ENCODE results near the gene SKOR2. TPM values are rescaled to one million over a fixed set of nuclear protein-coding genes. Genes with fewer than 3 reads are reported as not detected.

SKOR2 gene
- total and polyA plus RNA-seq, 10 donors: not detected

- Histone ChIP-seq H3K9me3 (peaks cover 0 to 9% (median 0%) of the 10 kb centered on the region in 8 donors), H3K27me3 (replicated peaks in 1 of 7) (peaks cover 0 to 83% (median 56%) of the 10 kb centered on the region in 7 donors), H3K4me3 (no peak overlapping the region), H3K27ac (no peak overlapping the region), H3K36me3 (no peaks in the 10 kb centered on the region), H3K4me1 (peaks cover 0 to 27% (median 12%) of the 10 kb centered on the region in 6 donors)
- DNase-seq: no peak
- TF ChIP-seq POLR2AphosphoS5 (IDR thresholded peaks at IDR 0.05): no peak
- no peak for TF ChIP-seq CTCF (IDR thresholded peaks at IDR 0.05 in 8 of 11, conservative IDR thresholded peaks at IDR 0.05 in 3 of 11)
- no peak for TF ChIP-seq POLR2A (IDR thresholded peaks at IDR 0.05)
- WGBS, 5 donors: 8 to 17% (median 14%) methylated on average over 1 of the region's 1 CpG
- intact Hi-C loops (cut with DNase I; ENCODE audit: low total_unique reads): no loop called here
Observed at GRCh38 chr18:47265197-47265596, 13.7 kb upstream of the SKOR2 start.

GRCh38 chr18:47264308-47264700 is 12.8 kb upstream of the SKOR2 start:
- H3K4me1 ChIP-seq: peaks cover 0 to 27% (median 12%) of the 10 kb centered on the region in 6 donors
- 10 to 12% (median 12%) methylated on average over 10 of the region's 10 CpGs for WGBS, 5 donors
- peaks cover 0 to 92% (median 63%) of the 10 kb centered on the region in 7 donors for H3K27me3 ChIP-seq (replicated peaks in 1 of 7)
- DNase-seq: no peak
- intact Hi-C loops (cut with DNase I; ENCODE audit: low total_unique reads): no loop called here
- H3K9me3 ChIP-seq: peaks cover 0 to 17% (median 0%) of the 10 kb centered on the region in 8 donors
- no peak overlapping the region for H3K27ac ChIP-seq
- H3K36me3 ChIP-seq: no peaks in the 10 kb centered on the region
- H3K4me3 ChIP-seq: peak overlapping the region in 2 of 8 donors; percentile 29 to 49
- TF ChIP-seq CTCF (IDR thresholded peaks at IDR 0.05 in 8 of 11, conservative IDR thresholded peaks at IDR 0.05 in 3 of 11): no peak
- no peak for TF ChIP-seq POLR2A (IDR thresholded peaks at IDR 0.05)
- TF ChIP-seq POLR2AphosphoS5 (IDR thresholded peaks at IDR 0.05): no peak

- WGBS, 5 donors: 4 to 8% (median 6%) methylated on average over 20 to 69 of the region's 69 CpGs
Observed at GRCh38 chr18:47263430-47264307, 12.2 kb upstream of the SKOR2 start.

More at GRCh38 chr18:47263430-47264307, 12.2 kb upstream of the SKOR2 start:
- Histone ChIP-seq H3K27me3 (replicated peaks in 1 of 7) (peaks cover 0 to 99% (median 63%) of the 10 kb centered on the region in 7 donors), H3K9me3 (peaks cover 0 to 19% (median 0%) of the 10 kb centered on the region in 8 donors), H3K4me3 (peak overlapping the region in 4 of 8 donors; percentile 9 to 49 (median 22)), H3K27ac (no peak overlapping the region), H3K36me3 (no peaks in the 10 kb centered on the region), H3K4me1 (peaks cover 0 to 27% (median 12%) of the 10 kb centered on the region in 6 donors)
- TF ChIP-seq POLR2A (IDR thresholded peaks at IDR 0.05): no peak
- TF ChIP-seq CTCF (IDR thresholded peaks at IDR 0.05 in 8 of 11, conservative IDR thresholded peaks at IDR 0.05 in 3 of 11): no peak
- no peak for TF ChIP-seq POLR2AphosphoS5 (IDR thresholded peaks at IDR 0.05)
- intact Hi-C loops (cut with DNase I; ENCODE audit: low total_unique reads): no loop called here
- DNase-seq: peak; percentile 62

All from spleen (tissue), 11 donors.